ENCODE data around the gene FYCO1. TPM values are rescaled to one million over a fixed set of nuclear protein-coding genes. Genes with fewer than 3 reads are reported as not detected.

FYCO1 gene
- polyA plus RNA-seq, 1 experiment: 14.2 TPM

- POLR2A ChIA-PET: no interaction called here
- H3K4me3 ChIP-seq (ENCODE audit: low read depth, low read length): no peak overlapping the region
- no peaks in the 10 kb centered on the region for H3K36me3 ChIP-seq (ENCODE audit: control insufficient read depth, insufficient read depth, low read length)
- H3K27me3 ChIP-seq (ENCODE audit: control insufficient read depth, insufficient read depth, low read length): peaks cover 8% of the 10 kb centered on the region
- CTCF ChIA-PET: interaction anchor here (1.0 kb wide), 1 partner anchor 16 kb away, joined by 3 read pairs; no protein-coding TSS in a partner anchor
- no peak for TF ChIP-seq CTCF (IDR thresholded peaks at IDR 0.05; ENCODE audit: insufficient read depth, low read depth, low read length)
- DNase-seq (ENCODE audit: low read depth): no peak
Observed at GRCh38 chr3:45892161-45892560, 103.5 kb downstream of the FYCO1 start.

GRCh38 chr3:45890405-45890804 lies 105.2 kb downstream of the FYCO1 start:
- TF ChIP-seq CTCF (IDR thresholded peaks at IDR 0.05; ENCODE audit: insufficient read depth, low read depth, low read length): no peak
- Histone ChIP-seq H3K27me3 (ENCODE audit: control insufficient read depth, insufficient read depth, low read length) (peaks cover 15% of the 10 kb centered on the region), H3K36me3 (ENCODE audit: control insufficient read depth, insufficient read depth, low read length) (no peaks in the 10 kb centered on the region), H3K4me3 (ENCODE audit: low read depth, low read length) (no peak overlapping the region)
- ChIA-PET POLR2A (no interaction called here), CTCF (no interaction called here)
- DNase-seq (ENCODE audit: low read depth): no peak

- ChIA-PET POLR2A (no interaction called here), CTCF (no interaction called here)
- peaks cover 17% of the 10 kb centered on the region for H3K27me3 ChIP-seq (ENCODE audit: control insufficient read depth, insufficient read depth, low read length)
- no peak for TF ChIP-seq CTCF (IDR thresholded peaks at IDR 0.05; ENCODE audit: insufficient read depth, low read depth, low read length)
- no peak for DNase-seq (ENCODE audit: low read depth)
- H3K4me3 ChIP-seq (ENCODE audit: low read depth, low read length): no peak overlapping the region
- no peaks in the 10 kb centered on the region for H3K36me3 ChIP-seq (ENCODE audit: control insufficient read depth, insufficient read depth, low read length)
Observed at GRCh38 chr3:45889337-45889736, 106.3 kb downstream of the FYCO1 start.

- no peak for TF ChIP-seq CTCF (IDR thresholded peaks at IDR 0.05; ENCODE audit: insufficient read depth, low read depth, low read length)
- ChIA-PET CTCF (no interaction called here), POLR2A (no interaction called here)
- no peaks in the 10 kb centered on the region for H3K36me3 ChIP-seq (ENCODE audit: control insufficient read depth, insufficient read depth, low read length)
- H3K27me3 ChIP-seq (ENCODE audit: control insufficient read depth, insufficient read depth, low read length): peaks cover 21% of the 10 kb centered on the region
- H3K4me3 ChIP-seq (ENCODE audit: low read depth, low read length): no peak overlapping the region
- DNase-seq (ENCODE audit: low read depth): no peak
Observed at GRCh38 chr3:45887759-45888511, 107.7 kb downstream of the FYCO1 start.

- DNase-seq (ENCODE audit: low read depth): no peak
Observed at GRCh38 chr3:45887285-45887684, 108.3 kb downstream of the FYCO1 start.

More at GRCh38 chr3:45887285-45887684, 108.3 kb downstream of the FYCO1 start:
- no peak for TF ChIP-seq CTCF (IDR thresholded peaks at IDR 0.05; ENCODE audit: insufficient read depth, low read depth, low read length)
- no peak overlapping the region for H3K4me3 ChIP-seq (ENCODE audit: low read depth, low read length)
- no peaks in the 10 kb centered on the region for H3K36me3 ChIP-seq (ENCODE audit: control insufficient read depth, insufficient read depth, low read length)
- CTCF ChIA-PET: no interaction called here
- peaks cover 20% of the 10 kb centered on the region for H3K27me3 ChIP-seq (ENCODE audit: control insufficient read depth, insufficient read depth, low read length)
- POLR2A ChIA-PET: no interaction called here

Measured in BJ (cell line).